HCT116 (cell line): ENCODE results near the gene ACOT2. TPM values are rescaled to one million over a fixed set of nuclear protein-coding genes. Genes with fewer than 3 reads are reported as not detected.
"Not testable (repeated sequence)": the region's sequence is repeated elsewhere in the genome, so short reads cannot be mapped to it uniquely, and the experiment has no call there.

Experiments
- ATAC-seq: fragments of 200-7000 bp; cut with Tn5 transposase; 2 replicates; pipeline ENCODE4 v1.9.1; 2020; ENCODE audit warnings: mild to moderate bottlenecking, moderate library complexity
- BruUV-seq: library from RNA; stranded (reverse); fragments of 400-500 nt; replicated peaks from 2 replicates; lab custom pipeline; 2021; lab: Mats Ljungman, UMichigan
- CTCF ChIA-PET: fragments of 300-600 bp; sonication (Branson Sonifier 250); formaldehyde crosslinking; loops from one replicate; lab custom pipeline; 2021; ENCODE audit warnings: antibody characterized with exemption; lab: Charles Lee
- POLR2A ChIA-PET: fragments of 300-600, 350-600 bp; sonication (Branson Sonifier 250); formaldehyde crosslinking; loops from one replicate; lab custom pipeline; 2021; ENCODE audit warnings: antibody characterized with exemption; lab: Charles Lee
- RAD21 ChIA-PET, 2 experiments: fragments of 300-600 bp; sonication (Branson Sonifier 250); formaldehyde crosslinking; loops; one replicate each; lab custom pipeline; 2023; ENCODE audit warnings: low total read pairs in 2 of 2; ENCODE audit not compliant: uncharacterized antibody in 2 of 2, unreplicated experiment in 2 of 2, low non-redundant PET in 1 of 2; lab: Charles Lee
- DNase-seq: peaks from one replicate; pipeline ENCODE4 v3.0.0-alpha.2; 2010; ENCODE audit warnings: low read depth, low spot score
- H2AFZ ChIP-seq: fragments of 200-600 bp; shearing (Covaris generic), sonication (generic); 2 replicates; pipeline ENCODE4 v1.6.1; 2017; ENCODE audit warnings: low read depth, mixed run types, mixed read lengths, antibody characterized with exemption, low read length; ENCODE audit not compliant: poor library complexity, severe bottlenecking
- H3K27ac ChIP-seq: 2 replicates; pipeline ENCODE4 v1.5.1; 2012; ENCODE audit warnings: low read depth, low read length
- H3K27me3 ChIP-seq: fragments of 200-600 bp; sonication (generic); 2 replicates; pipeline ENCODE4 v1.6.1; 2016; ENCODE audit warnings: mixed run types, low read length, mixed read lengths; ENCODE audit not compliant: insufficient read depth
- H3K36me3 ChIP-seq, 2 experiments: fragments of 200-500 bp in 1 of 2; fragments of 200-600 bp in 1 of 2; sonication (Bioruptor generic) in 1 of 2; sonication (generic) in 1 of 2; 2 replicates each; pipeline versions ENCODE4 v1.5.1 to v1.6.1; 2014 to 2016; ENCODE audit warnings: low read length in 2 of 2, inconsistent platforms in 1 of 2, mixed read lengths in 1 of 2, mixed run types in 1 of 2; ENCODE audit not compliant: insufficient read depth in 2 of 2, control insufficient read depth in 1 of 2
- H3K4me1 ChIP-seq, 2 experiments: fragments of 200-600 bp in 1 of 2; sonication (generic) in 1 of 2; 2 replicates each; pipeline versions ENCODE4 v1.5.1 to v1.6.1; 2012 to 2017; ENCODE audit warnings: low read length in 2 of 2, inconsistent platforms in 1 of 2, mild to moderate bottlenecking in 1 of 2, mixed read lengths in 1 of 2, mixed run types in 1 of 2, moderate library complexity in 1 of 2; ENCODE audit not compliant: insufficient read depth in 2 of 2, control insufficient read depth in 1 of 2
- H3K4me2 ChIP-seq: fragments of 200-600 bp; sonication (generic); 2 replicates; pipeline ENCODE4 v1.6.1; 2017; ENCODE audit warnings: mixed run types, low read length, mixed read lengths
- H3K4me3 ChIP-seq, 2 experiments: fragments of 200-600 bp in 1 of 2; sonication (generic) in 1 of 2; replicated peaks in 1 of 2; 2 replicates each; pipeline ENCODE4 v1.5.1; 2011 to 2016; ENCODE audit warnings: low read length in 2 of 2, control low read depth in 1 of 2, low read depth in 1 of 2, mild to moderate bottlenecking in 1 of 2, mixed read lengths in 1 of 2, mixed run types in 1 of 2
- H3K79me2 ChIP-seq: fragments of 200-600 bp; sonication (generic); 2 replicates; pipeline ENCODE4 v1.6.1; 2017; ENCODE audit warnings: mild to moderate bottlenecking, mixed run types, low read length, moderate library complexity, mixed read lengths; ENCODE audit not compliant: insufficient read depth
- H3K9ac ChIP-seq: fragments of 200-600 bp; sonication (generic); 2 replicates; pipeline ENCODE4 v1.6.1; 2016; ENCODE audit warnings: low read length, mixed read lengths
- H3K9me2 ChIP-seq: fragments of 200-600 bp; sonication (generic), shearing (Covaris generic); 2 replicates; pipeline ENCODE4 v1.6.1; 2017; ENCODE audit warnings: mixed run types, mild to moderate bottlenecking, moderate library complexity; ENCODE audit not compliant: insufficient read depth
- H3K9me3 ChIP-seq, 2 experiments: fragments of 200-500 bp in 1 of 2; fragments of 200-600 bp in 1 of 2; sonication (Bioruptor generic) in 1 of 2; sonication (generic) in 1 of 2; 2 replicates each; pipeline ENCODE4 v1.6.1; 2014 to 2017; ENCODE audit warnings: low read length in 2 of 2, mixed read lengths in 2 of 2, inconsistent platforms in 1 of 2, low read depth in 1 of 2, mild to moderate bottlenecking in 1 of 2, mixed run types in 1 of 2, moderate library complexity in 1 of 2; ENCODE audit not compliant: control insufficient read depth in 1 of 2, insufficient read depth in 1 of 2
- H4K20me1 ChIP-seq: fragments of 200-600 bp; sonication (generic), shearing (Covaris generic); 2 replicates; pipeline ENCODE4 v1.6.1; 2017; ENCODE audit warnings: mixed run types, mild to moderate bottlenecking, moderate library complexity; ENCODE audit not compliant: insufficient read depth
- intact Hi-C: fragments of 100-400 bp; cut with micrococcal nuclease; formaldehyde crosslinking; loops from 2 replicates; pipeline ENCODE4 v1.10.0; 2022
- total RNA-seq: library from RNA; stranded (reverse); gene quantifications from one replicate; pipeline ENCODE4 v1.2.1, GENCODE V29; 2021; ENCODE audit not compliant: unreplicated experiment

ACOT2 gene
- total RNA-seq, 1 experiment from 2014 or later: 0.44 TPM

- intact Hi-C loops, ATAC-seq, H3K79me2 ChIP-seq, H3K36me3 ChIP-seq, H3K27me3 ChIP-seq, RAD21 ChIA-PET, H3K4me1 ChIP-seq, H3K9me2 ChIP-seq, H4K20me1 ChIP-seq, H3K4me3 ChIP-seq, POLR2A ChIA-PET, H3K4me2 ChIP-seq, H2AFZ ChIP-seq, H3K27ac ChIP-seq, H3K9ac ChIP-seq, CTCF ChIA-PET, DNase-seq, H3K9me3 ChIP-seq, BruUV-seq: not testable (repeated sequence)
Observed at GRCh38 chr14:73545353-73545752, 23.7 kb upstream of the ACOT2 start.

- H3K27me3 ChIP-seq, BruUV-seq, RAD21 ChIA-PET, H3K79me2 ChIP-seq, H3K9me2 ChIP-seq, H4K20me1 ChIP-seq, H3K36me3 ChIP-seq, H3K9me3 ChIP-seq, H3K4me1 ChIP-seq, DNase-seq, H3K4me3 ChIP-seq, CTCF ChIA-PET, intact Hi-C loops, H2AFZ ChIP-seq, ATAC-seq, H3K4me2 ChIP-seq, POLR2A ChIA-PET, H3K9ac ChIP-seq, H3K27ac ChIP-seq: not testable (repeated sequence)
Observed at GRCh38 chr14:73549097-73549496, 19.9 kb upstream of the ACOT2 start.

GRCh38 chr14:73549889-73550524 lies 19.0 kb upstream of the ACOT2 start:
- H3K36me3 ChIP-seq, RAD21 ChIA-PET, H3K4me2 ChIP-seq, H3K4me3 ChIP-seq, POLR2A ChIA-PET, H4K20me1 ChIP-seq, BruUV-seq, CTCF ChIA-PET, DNase-seq, H3K9me3 ChIP-seq, H3K9ac ChIP-seq, H3K4me1 ChIP-seq, H3K9me2 ChIP-seq, H3K79me2 ChIP-seq, H3K27me3 ChIP-seq, intact Hi-C loops, H2AFZ ChIP-seq, H3K27ac ChIP-seq, ATAC-seq: not testable (repeated sequence)
